Stimulated activated CD4-positive, alpha-beta T cell treated with anti-CD3 and anti-CD28 coated beads, Interleukin-1b, Interleukin-23, amount 100 ng/mL, for 4 hours (primary cell): ENCODE data around the gene LYVE1.
"Not testable (repeated sequence)": the region's sequence is repeated elsewhere in the genome, so short reads cannot be mapped to it uniquely, and the experiment has no call there.

Experiments
- DNase-seq, 2 donors: peaks; one replicate each; pipeline ENCODE4 v3.0.0-alpha.2; 2020; ENCODE audit warnings: low read depth in 2 of 2

Gene LYVE1, protein sequence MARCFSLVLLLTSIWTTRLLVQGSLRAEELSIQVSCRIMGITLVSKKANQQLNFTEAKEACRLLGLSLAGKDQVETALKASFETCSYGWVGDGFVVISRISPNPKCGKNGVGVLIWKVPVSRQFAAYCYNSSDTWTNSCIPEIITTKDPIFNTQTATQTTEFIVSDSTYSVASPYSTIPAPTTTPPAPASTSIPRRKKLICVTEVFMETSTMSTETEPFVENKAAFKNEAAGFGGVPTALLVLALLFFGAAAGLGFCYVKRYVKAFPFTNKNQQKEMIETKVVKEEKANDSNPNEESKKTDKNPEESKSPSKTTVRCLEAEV

DNA sequence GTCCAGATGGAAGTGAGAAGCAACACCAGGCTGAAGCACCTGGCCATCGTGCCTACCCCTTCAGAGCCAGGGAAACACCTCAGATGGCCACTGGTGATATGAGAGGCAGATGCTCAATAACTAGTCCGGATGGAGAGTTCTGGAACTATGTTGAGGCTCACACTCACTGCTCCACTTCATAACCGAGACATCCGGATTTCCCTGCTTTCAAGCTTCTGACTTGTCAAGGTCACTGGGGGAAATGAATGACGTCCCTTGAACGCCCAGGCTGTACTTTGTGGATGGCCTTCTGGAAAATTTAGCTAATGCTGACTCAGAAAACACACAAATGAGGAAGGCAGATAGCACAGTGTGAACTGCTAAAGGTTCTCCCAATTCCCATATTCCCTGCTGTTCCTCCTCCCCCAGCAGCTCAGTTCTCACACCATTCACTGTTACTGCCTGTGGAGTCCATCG is at the start of gene LYVE1:
Gene LYVE1 (minus strand): TSS at position 180 of the 456 bp plus-strand sequence. CDS start 133 bp downstream, at position 47.
- DNase-seq = no peak

DNA sequence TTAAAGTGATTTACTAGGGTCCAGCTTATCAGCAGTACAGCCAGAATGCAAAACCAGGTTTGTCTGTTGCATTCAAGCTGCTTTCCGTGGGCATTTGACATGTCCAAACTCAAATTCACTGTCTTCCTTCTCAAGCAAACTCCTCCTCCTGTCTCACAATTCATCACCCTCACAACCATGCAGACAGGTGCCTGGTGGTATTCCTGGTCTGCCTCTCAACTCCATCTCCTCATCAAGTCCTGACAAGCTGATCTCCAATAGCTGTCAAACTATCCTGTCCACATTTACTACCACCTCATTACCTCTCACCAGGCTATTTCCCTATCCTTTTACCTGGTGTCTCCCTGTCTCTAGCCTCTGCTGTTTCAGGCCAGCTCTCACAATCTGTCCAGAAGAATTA is 49.1 kb upstream of the LYVE1 start:
- no peak for DNase-seq

DNA sequence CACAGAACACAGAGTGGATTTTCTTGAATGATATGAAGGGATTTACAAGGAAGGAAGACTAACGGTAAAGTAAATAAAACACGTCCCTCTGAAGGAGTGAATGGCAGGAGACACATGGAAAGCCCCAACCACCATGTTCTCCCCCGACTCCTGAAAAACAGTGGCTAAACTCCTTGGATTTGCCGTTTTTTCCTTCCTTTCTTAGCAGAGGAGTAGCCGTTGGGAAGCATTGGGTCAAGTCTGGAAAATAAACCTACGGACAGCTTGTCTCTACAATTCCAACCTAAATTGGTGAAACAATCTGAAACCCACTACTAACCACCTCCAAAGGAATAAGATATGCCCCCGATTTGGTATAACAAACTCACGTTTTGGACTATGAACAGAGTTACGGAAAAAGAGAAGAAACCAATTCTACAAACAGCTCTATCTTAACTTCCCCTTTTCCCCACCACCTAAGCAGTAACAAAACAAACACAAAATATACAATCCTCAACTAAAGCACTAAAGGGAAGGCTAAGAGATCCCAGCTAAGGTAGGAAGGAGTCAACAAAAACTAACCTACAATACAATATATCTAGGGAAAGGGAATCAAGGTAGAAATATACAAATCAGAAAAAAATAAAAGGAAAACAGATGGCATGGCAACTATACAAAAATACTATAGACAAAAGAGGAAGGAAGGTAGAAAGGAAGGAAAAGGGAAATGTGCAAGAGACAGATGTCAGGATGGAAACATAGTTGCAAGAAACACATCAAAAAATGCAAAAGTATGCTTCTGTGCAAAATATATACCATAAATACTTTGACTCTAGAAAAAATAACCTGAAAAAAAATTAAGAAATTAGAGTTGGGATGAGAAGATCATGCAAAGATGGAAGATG is 43.8 kb upstream of the LYVE1 start:
- no peak for DNase-seq

DNA sequence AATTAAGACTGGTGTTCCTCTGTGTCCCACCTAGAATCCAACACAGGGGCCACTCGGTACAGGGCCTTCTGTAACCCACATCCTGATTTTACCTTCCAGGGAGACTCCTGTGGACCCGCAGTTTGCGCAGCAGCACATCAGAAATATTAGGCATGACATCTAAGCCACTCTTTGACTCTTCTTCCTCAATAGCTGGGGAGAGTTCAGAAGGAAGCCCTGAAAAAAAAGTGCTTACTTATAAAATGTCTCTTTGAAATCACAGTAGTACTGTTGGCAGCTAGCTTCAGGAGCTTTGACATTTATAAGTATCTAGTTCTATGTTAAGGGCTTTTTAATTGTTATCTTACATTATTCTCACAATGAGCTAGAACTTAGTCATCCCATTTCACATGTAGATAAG is 41.2 kb upstream of the LYVE1 start:
- DNase-seq = no peak

DNA sequence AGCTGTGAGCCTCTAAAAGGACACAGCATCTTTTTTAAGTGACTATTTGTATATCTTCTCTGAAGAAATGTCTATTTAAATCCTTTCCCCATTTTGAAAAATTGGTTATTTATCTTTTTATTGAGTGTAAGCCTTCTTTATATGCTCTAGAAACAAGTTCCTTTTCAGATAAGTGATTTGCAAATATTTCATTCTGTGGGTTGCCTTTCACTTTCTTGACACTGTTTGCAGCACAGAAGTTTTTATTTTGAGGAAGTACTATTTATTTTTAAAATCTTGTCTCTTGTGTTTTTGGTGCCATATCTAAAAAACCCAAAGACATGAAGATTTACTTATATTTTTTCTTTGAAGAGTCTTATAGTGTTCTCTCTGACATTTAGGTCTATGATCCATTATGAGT is 40.1 kb upstream of the LYVE1 start:
- DNase-seq = no peak

DNA sequence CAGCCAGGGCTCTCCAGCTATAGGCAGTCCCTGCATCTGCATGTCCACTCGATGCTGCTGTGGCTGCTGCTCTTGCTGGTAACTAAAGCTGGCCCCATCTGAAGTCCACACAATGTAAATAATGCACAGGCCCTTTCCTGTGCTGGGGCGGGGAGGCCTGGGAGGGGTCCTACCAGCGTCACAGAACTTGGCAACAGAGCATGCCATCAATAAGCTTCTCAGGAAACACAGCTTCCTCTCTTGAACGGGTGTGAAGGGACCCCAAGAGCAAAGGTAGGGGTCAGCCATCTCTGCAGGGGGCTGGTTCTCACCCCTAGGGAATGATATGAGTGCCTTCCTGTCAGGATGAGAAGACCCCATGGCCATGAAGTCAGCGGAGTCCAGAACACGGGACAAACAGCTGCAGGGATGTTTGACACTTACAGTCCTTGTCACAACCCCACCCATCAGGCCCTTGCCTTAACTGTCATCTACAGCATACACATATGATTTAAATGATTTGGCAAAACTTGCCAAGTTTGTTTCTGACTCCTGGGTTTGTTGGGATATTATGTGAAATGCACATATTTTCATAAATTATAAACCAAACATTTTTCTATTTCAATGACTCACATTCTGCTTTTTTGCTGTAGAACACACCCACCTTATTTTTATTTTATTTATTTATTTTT is 39.1 kb upstream of the LYVE1 start:
- no peak for DNase-seq

DNA sequence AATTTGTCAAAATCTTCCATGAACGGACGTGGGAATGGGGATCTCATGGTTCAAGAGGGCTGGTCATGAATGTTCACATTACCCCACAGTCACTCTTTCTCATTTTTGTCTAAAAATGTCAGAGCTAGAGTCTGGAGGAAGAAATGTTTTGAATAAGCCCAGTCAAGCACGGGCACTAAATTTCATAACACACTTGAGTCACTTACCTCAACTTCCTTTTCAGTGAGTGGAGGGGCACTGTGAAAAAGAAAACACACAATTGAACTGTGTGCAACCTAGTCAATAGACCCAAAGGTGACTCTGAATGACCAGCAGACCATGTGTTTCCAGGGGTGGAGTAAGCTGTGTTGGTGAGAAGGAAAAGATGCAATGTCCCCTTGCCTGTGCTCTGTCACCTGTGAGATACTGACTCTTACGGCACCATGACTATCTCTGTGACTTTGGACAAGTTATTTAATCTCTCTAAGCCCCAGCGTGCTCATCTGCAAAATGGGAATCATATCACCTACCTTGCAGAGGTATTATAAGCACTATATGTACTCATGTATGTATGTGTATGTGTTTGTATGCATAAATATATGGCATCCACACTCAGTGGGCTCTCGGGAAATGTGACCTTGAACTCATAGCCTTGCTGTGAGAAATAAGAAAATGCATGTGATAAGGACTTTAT is 38.2 kb upstream of the LYVE1 start:
- DNase-seq = no peak

DNA sequence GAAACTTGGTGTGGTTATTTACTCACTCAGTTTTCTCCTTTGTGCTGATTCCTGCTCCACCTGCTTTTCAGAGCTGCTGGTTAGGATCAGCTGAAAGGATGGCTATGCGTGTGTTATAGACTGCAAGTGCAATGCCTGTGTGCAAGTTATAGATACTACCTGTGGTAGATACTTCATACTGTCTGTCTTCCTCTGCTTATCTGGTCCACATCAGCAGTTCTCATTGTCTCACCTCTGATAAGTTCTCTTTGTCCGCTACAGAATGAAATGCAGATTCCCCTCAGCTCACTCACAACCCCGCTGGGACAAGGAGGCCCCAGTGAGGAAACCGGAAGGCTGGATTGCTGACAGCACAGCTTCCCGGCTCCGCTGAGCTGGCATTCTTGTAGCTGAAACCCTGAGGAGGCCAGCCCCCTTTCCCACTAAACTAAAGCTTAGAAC is 37.5 kb upstream of the LYVE1 start:
- DNase-seq = no peak

DNA sequence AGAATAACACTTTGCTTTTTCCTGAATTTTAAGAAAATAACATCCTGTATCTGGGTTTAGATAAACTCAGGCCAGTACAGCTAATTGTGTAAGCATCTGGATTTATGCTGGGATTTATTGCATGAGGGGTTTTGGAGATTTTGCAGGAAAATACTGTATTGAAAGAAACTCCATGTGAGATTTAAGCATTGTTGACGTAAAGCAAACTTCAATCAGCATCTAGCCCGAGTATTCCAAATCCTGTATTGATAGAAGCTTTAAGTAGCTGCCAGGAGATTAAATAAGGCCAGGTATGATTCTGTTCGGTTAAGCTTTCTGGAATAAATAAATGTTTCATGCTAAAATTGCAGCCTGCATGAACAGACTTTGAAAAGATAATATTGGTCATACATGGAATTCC is 36.3 kb upstream of the LYVE1 start:
- DNase-seq = no peak

DNA sequence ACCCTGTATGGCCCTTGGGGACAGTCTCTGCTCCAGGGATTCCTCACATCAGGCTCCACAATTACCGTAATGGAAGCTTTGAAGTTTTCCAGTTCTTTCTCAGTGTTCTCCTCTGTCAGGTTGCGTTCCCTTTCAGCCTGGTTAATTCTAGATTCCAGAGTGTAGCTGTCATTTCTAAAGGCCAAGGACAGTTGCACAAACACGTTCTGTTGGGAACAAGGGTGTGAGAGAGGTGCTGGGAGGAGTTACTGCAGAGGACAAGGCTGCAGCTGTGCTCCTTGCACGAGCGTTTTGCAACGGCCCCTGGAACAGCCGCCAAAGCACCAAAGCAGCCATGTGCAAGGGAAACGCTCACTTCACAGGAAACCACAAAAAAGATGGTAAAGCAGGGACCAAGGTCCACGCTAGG is 35.9 kb upstream of the LYVE1 start:
- DNase-seq = no peak

DNA sequence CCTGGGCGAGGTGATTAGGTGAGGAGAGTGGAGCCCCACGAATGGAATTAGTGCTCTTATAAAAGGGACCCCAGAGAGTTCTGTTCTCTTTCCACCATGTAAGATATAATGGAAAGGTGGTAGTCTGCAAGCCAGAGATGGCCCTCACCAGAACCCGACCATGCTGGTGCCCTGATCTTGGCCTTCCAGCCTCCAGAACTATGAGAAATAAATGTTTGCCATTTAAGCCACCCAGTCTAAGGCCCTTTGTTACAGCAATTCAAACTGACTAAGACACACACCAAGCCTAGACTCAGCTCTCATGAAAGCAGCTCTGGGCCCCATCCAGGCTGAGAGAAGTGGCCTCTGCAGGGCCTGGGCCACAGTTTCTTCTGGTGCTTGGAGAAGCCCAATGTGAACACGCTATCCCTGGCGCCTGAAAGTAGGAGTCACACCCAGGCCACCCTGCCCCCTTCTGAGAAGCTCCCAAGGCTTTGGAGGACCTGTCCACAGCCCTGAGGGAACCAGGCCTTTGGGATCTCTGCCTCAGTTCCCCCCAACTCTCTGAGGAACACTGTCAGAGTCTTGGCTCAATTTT is 35.3 kb upstream of the LYVE1 start:
- no peak for DNase-seq

DNA sequence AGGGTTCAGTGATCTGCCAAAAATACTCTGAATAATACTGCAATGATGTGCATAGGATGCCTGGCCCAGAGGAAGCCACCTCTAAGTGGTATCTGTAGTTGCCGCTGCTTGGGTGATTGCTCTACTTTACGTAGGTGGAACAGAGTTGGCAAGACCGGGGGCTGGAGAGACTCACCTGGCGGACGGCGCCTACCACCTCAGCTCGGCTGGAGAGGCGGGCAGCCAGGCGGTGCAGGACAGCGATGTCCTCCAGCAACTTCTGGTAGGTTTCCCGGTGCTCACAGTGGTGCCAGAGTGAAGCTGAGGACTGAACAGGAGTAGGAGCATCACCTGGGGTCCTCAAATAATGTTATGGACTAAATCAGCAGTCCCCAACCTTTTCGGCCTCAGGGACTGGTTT is 34.5 kb upstream of the LYVE1 start:
- no peak for DNase-seq

DNA sequence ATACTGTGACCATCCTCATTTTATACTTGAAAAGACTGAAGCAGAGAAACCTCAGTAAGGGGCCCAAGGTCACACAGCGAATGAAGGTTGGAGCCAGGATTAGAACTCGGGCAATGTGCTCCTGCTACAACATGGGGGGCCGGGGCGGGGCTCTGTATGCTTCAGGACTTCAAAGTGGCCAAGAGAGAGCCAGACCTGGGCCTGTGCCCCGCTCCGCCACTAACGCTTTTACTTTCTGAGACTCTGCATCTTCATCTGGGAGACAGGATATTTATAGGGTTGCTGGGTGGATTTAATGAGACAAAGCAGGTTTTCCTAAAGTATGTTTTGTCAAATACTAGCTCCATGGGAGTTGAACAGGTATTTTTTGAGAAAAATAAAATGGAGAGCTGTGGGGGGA is 33.9 kb upstream of the LYVE1 start:
- no peak for DNase-seq

DNA sequence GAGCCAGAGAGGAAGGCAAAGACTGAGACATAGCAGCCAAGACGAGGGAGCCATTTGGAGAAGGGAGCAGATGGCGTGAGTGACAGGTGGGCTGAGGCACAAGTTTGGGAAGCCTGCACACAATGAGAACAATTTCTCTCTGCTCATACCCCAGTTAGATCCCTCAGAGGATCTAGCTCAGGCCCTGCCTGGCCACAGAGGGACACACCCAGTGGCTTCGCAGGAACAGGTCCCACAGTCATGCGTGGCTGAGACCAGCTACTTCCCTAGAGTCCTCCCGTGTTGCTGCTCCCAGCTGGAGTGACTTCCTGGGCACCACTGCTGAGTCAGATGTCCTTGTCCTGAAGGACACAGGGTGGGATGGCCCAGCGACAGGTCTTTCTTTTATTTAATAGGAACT is 33.4 kb upstream of the LYVE1 start:
- no peak for DNase-seq

DNA sequence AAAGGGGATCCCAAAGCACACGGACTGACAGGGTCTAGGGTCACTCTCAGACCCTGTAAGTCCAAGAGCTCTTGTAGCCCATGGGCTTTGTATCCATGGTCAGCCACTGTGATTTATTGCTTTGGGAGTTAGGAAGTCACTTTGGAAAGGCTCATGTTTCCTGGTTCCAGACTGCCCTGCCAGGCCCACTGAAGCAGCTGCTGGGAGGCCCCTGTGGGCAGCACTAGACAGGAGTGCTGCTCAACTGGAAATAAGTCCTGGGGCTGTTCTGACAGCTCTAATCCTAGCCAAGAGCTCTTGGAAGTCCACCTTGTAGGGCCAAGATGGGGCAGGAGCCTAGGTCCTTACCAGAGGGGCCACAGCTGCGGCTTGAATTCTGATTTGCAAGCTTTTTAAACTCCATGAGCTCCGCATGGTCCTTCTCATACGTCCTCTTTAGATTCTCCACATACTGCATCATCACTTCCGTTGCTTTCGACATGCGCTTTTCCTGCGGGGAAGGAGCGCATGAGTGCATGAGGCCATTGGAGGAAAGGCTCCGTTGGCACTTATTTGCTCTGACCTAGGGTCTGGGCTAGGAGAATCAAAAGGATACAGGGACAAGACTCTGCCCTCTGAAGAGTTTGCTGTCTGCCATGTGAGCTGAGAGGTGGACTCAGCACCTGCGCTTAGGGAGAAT is 32.2 kb upstream of the LYVE1 start:
- DNase-seq = no peak

DNA sequence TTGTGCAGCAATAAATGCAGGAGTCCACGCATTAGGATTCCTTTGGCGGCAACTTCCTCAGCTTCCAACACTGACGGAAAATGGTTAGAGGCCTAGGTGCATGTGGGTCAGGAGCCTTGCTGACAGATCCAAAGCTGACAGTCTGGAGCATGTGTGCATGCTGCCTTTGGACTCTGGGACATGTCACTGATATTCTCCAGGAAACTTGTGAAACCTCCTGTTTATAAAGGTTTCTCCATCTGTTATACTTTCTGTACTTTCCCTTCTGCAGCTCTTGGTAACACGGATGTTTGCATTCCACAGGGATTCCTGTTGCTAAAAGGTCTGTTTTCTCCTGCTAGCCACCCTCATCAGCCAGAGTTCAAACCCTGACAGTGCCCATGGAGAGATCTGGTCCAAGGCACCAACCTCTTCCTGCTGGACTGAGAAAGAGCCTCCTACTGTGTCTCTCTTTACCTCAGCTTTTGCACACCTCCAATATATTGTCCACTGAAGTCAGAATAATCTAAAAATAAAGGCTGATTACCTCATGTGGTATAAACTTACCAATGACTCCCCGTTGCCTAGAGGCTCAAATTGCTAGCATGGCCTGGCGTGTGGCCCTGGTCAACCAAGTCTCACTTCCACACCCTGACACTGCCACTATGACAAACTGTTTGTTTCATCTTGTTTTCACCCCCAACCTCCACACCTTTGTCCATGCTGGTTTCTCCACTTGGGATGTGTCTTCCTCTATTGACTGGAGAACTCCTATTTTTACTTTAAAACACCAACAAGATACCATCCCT is 31.1 kb upstream of the LYVE1 start:
- DNase-seq = no peak

DNA sequence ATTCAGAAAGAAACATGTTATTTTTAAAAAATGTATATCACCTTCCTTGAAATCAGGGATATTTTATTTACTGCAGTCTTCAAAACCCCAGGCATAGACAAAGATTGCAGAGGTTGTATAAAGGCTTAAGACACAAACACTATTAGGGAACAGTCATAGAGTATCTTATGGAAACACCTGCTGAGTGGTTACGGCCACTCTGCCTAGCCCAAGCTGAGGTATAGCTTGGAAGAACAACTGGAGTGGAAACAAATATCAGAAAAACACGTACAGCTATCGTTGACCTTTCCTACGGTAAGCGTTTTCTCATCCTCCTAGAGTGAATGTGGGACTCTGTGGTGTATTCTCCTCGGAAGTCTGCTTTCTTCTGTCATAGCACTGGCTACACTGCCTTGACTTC is 30.4 kb upstream of the LYVE1 start:
- no peak for DNase-seq

DNA sequence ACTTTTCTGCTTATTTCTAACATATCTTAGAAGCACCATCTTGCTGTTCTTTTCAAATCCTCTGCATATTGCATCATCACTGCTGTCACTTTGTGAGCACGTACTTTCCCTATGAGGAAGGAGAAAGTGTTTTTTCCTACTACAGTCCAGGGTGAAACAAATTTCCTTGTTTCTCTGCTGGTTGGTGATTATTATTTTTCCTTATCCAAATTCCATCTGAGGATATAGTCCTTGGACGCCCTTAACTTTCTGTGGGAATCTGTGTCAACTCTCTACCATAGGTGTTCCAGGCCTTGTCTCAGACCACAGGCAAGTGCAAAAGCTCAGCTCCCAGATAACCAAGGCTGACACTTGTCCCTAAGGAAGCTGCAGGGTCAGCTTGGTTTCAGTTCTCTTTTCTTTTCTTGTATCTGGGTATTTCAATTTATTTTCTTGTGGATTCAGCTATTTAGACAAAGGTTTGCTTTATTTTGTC is 29.4 kb upstream of the LYVE1 start:
- no peak for DNase-seq

DNA sequence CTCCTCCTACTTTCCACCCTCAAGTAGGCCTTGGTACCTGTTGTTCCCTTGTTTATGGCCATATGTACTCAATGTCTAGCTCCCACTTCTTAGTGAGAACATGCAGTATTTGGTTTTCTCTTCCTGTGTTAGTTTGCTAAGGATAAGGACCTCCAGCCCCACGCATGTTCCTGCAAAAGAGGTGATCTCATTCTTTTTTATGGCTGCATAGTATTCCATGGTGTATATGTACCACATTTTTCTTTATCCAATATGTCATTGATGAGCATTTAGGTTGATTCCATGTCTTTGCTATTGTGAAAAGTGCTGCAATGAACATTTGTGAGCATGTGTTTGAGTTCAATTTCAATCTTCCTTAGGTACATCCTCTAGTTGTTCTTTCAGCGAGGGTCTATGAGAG is 27.4 kb upstream of the LYVE1 start:
- DNase-seq = not testable (repeated sequence)

DNA sequence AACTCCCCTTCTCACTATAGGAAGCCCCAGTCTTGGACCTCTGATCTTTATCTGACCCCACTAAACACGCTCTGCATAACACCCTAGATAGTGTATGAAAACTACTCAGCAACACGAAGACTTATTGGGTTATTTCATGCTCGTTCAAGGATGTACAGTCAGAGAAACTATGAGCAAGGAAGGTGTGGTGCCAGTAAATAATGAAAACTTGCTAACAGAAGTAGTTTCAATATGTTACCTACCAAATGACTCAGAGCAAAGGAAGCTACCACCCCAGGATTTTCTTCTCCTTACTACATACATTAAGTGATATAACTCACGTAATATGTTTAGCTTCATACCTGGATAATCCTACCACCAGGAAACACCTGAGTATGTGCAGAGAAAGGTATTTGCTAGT is 25.9 kb upstream of the LYVE1 start:
- no peak for DNase-seq
